Measurements from ENCODE around the gene MANF. TPM values are rescaled to one million over a fixed set of nuclear protein-coding genes. Genes with fewer than 3 reads are reported as not detected.
A peak's percentile ranks its signal among the peaks of the same experiment; 100 is the strongest.
"Not testable (repeated sequence)": the region's sequence is repeated elsewhere in the genome, so short reads cannot be mapped to it uniquely, and the experiment has no call there.

MANF gene
- total RNA-seq = 65.2 and 127 TPM in 2 replicates

DNA sequence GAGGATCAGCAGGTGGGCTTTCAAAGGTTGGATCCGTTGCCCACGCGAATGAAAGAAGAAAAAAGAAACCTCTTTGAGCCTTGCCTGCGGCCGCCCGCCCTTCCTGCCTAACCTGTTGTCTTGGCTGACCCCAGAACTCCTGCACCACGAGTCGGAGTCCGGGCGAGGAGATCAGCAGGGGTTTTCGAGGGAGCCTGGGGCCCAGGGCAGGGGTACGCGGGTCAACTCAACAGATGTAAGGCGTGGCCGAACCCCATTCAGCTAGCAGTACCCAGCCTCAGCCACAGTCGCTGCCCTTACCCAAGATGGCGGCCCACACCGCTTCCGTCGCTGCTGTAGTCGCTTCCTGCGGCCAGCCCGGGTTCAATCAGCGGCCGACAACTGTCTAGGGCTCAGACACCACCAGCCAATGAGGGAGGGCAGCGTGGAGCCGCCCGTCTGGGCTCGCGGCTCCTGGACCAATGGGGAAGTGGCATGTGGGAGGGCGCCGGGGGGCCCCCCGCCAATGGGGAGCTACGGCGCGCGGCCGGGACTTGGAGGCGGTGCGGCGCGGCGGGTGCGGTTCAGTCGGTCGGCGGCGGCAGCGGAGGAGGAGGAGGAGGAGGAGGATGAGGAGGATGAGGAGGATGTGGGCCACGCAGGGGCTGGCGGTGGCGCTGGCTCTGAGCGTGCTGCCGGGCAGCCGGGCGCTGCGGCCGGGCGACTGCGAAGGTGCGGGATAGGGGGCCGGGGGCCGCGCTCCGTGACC, at the start of gene MANF:
Gene MANF, plus strand, starts transcription at position 566 of the 748 bp plus-strand sequence. Its CDS starts 52 bp downstream, at position 618.
- DNase-seq (ENCODE audit: low read depth in 2 of 2) = peak; percentile 99

DNA sequence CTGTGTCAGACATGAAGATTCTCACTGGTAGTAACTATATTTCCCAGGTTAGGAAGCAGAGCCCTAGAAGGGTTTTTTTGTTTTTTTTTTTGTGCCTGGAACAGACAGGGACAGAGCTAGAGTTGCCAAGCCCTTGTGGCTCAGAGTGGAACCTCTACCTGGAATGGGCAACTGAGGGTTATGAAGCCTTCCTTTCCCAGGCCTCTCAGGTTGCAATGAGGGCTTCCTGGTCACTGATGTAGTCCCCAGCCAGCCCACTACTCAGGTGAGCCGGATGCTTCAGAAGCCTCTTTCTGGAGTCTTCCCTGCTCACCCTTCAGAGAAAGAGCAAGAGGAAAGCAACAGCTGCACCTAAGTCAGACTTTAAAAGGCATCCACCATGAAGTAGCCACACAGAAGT, 48.8 kb upstream of the MANF start:
- no peak for DNase-seq (ENCODE audit: low read depth in 2 of 2)

DNA sequence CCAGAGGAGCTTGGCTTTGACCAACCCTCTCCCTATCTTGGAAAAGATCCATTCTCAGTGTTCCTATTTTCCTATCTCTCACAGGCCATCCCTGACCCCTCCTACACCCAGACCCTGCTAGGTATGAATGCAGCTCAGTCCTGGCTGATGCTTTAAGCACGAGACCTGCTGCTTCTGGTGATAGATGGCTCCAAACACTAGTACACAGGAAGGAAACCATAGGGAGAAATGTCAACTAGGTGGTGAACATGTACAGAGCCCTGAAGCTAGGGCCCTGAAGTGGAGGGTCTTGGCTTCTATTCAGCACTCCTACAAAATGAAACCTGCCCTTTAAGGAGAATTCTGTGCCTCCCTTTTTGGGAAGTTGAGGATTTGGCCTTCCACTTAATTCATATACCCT, 47.4 kb upstream of the MANF start:
- no peak for DNase-seq (ENCODE audit: low read depth in 2 of 2)

DNA sequence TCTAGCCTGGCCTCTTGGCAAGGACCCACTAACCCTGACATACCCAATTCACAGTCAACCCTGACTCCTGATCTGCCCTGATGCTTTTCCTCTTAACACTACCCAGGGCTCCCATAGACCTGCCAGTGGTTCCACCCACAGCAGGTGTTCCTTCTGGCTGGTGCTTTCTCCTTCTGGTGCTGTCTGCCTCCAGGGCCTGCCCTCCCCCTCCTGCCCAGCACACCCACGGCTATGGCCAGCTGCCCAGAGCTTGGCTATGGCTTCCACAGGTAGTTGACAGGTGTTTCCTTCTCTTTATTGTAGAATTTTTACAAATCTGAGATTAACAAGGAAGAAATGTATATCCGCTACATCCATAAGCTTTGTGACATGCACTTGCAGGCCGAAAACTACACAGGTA, 46.5 kb upstream of the MANF start:
- no peak for DNase-seq (ENCODE audit: low read depth in 2 of 2)

DNA sequence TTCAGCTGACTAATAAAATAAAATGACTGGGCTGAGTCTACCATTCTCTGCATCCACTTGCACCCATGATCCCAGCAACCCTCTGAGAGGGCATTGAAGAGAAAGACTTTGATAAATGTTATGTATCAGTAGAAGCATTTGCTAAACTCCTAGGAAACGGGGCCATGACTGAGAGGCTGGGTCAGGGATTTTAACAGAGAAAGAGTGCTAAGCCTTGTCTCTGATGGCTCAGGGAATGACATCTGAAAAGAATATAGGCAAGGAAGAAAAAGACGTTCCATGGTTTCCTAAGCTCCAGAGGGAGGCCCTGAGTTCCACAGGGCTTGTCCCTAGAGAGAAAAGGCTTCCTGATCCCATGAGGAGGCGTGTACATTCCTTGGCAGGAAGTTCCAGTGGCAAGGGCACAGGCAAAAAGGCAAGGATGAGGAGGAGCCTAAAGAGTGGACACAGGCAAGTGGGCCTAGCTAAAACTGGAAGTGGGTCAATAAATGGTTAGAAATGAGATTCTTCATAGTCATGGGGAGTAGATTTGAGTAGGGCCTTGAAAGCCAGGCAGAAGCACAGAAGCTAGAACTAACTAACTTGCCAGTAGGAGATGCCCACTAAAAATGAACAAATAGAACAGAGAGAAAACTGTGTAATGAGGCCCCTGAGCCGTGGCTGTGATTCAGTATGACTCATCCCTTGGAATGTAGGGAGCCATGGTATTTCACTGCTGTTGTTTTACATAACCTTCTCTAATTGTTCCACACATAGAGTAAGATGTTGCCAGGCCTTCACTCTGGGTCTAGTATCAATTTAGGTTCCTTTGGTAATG, 44.9 kb upstream of the MANF start:
- peak; percentile 79 to 90 for DNase-seq (ENCODE audit: low read depth in 2 of 2)

DNA sequence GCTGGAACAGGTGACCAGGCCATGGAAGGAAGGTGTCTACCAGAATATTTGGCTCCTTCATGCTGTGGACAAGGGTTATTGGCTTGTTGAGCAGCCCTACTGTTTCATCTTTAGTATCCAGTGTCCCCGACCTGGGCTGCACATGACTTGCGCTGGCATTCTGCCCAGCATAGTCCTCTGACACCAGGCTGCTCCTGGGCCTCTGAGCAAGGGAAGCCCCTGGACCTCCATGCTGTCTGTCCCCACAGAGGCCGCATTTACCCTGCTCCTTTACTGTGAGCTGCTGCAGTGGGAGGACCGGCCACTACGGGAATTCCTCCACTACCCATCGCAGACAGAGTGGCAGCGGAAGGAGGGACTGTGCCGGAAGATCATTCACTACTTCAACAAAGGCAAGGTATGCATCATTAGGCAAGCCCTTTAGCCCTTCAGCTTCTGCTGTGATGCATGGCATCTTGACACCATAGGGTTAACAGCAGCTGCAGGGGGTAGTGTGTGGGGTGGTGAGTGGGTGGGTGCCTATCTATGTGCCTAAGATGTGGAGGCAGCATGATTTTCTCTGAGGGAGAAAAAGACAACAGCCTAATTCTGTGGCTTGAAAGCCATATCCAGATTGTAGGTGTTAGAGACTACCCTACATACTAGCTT, 44.0 kb upstream of the MANF start:
- DNase-seq (ENCODE audit: low read depth in 2 of 2) = peak; percentile 28 to 80

DNA sequence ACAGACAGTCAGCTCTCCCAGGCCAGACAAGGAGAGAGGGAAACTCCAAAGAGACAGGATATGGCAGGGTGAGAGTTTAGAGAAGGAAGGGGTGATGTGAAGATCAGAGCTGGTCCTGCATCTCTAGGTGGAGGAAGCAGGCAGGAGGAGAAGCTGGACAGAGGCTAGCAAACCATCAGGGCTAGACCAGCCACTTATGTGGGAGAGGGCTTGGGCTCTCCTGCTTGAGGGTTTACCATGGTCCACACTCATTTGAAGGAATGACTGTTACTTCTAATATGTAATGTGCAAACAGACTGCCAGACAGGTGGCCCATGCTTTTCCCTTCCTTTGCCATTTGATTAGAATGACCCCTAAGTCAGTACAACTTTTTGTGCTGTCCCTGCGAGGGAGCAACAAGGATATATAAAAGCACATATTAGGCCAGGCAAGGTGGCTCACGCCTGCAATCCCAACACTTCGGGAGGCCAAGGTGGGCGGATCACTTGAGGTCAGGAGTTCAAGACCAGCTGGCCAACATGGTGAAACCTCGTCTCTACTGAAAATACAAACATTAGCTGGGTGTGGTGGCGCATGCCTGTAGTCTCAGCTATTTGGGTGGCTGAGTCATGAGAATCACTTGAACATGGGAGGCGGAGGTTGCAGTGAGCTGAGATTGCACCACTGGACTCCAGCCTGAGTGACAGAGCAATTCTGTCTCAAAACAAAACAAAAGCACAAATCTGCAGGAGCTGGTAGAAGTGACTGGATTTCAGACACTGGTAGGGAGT, 41.0 kb upstream of the MANF start:
- peak in 1 of 2 donors; percentile 32 for DNase-seq (ENCODE audit: low read depth in 2 of 2)

DNA sequence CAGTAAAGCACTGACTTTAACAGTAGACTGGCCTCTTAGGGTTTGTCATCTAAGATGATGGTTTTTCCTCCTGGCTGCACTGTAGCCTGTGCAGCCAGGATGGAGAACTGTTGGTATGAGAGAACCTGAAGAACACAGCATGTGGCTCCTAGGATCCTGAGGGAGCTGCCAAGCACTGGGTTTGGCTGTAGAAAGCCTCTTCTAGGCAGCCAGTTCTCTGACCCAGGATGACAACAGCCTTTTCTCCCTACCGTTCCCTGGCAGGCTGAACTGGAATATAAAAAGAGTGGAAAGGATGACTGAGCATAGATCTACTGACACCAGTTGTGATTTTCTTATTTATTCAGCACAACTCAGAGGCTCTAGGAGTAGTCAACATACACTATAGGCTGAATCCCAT, 34.3 kb upstream of the MANF start:
- DNase-seq (ENCODE audit: low read depth in 2 of 2) = no peak

DNA sequence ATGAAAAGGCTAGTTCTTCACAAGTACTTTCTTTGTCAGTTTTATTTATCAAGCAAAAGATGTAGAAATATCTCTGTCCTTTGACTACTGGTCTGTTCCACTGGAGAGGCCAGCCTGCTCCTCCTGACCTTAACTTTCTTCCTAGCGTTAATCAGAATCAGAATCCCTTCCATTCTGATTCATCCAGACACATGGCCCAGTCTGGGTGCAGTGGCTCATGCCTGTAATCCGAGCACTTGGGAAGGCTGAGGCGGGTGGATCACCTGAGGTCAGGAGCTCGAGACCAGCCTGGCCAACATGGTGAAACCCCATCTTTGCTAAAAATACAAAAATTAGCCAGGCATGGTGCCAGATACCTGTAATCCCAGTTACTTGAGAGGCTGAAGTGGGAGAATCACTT, 32.0 kb upstream of the MANF start:
- DNase-seq (ENCODE audit: low read depth in 2 of 2) = no peak

DNA sequence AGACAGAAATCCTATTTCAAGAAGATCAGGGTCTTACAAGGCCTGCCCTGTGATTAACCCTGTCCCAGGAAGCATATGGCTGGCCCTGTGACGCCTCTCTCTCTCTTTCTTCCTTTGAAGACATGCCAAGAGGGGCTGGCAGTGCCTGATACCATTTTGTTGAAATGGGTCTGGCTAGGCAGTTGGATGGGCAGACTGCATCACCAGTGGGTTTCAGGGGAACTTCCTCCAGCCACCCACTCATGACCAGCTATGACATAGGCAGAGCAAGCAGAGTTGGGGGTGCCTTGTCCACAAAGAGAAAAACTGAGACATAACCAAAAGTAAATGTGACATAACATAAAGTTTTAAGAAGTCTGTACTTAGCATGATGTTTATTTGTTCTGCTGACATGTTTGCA, 31.4 kb upstream of the MANF start:
- DNase-seq (ENCODE audit: low read depth in 2 of 2) = no peak

DNA sequence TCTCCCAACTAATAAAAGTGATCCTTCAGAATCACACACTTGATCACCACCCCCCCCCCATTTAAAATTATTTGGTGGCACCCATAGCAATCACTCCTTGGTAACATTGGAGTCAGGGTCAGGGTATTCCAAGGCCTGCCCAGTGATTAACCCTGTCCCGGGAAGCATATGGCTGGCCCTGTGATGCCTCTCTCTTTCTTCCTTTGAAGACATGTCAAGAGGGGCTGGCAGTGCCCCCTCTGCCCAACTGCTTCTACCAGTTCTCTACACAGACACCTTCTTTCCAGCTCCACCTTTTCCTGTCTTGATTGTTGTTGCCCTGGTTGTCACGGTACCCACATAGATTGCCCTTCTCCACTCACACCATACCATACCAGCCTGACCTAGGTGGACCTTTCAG, 30.9 kb upstream of the MANF start:
- no peak for DNase-seq (ENCODE audit: low read depth in 2 of 2)

DNA sequence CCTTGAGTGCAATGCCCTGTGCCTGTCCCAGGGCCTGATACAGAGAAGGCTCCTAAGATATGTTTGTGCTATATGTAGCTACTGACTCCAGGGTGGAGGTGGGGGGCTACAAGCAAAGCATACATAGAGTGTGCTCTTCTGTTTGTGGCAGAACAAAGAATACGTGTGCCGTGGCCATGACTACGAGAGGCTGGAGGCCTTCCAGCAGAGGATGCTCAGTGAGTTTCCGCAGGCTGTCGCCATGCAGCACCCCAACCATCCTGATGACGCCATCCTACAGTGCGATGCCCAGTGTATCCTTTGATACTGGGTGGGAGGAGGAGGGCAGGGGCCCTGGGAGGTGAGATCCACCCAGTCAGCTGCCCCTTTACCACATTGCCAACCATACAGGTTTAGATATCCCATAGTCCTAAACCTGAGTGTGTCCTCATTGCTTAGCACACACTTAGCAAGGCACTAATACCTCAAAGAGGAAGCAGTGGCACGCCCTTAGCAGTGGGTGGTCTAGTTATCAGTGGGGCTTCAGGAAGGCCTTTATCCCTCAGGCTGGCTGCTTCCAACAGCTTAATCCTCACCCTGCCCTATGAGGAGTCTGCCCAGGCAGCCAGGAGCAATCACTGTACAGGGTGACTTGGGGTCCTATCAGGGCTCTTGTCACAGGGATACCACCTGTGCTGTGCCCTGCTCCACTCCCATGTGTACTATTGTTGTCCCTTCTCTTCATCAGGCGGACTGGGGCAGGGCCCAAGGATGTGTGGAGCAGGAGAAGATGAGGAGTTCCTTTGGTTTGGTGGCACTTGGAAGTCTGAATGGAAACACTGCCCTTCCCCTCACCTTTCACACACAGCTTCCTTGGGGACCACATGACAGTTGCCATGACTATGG, 30.1 kb upstream of the MANF start:
- DNase-seq (ENCODE audit: low read depth in 2 of 2) = no peak

DNA sequence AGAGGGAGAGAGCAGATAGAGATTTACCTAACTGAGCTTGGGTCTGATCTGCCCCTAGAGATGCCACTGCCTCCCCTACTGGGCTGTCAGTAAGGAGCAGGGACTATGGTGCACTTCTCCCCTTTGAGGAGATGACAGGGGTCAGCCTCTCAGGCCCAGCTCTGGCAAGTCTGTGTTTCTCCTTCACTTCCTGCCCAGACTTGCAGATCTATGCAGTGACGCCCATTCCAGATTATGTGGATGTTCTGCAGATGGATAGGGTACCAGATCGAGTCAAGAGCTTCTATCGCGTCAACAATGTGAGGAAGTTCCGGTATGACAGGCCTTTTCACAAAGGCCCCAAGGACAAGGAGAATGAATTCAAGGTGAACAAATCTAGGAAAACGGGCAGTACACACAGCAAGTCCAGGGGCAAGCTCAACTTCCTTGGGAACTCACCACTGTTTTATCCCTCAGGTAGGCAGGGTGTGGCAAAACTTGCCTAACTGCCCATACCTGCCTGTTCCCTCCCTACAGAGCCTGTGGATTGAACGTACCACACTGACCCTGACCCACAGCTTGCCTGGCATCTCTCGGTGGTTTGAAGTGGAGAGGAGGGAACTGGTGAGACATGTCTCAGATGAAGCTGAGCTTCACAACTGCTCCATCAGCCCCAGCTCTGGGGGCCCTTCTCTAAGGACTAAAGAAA, 29.1 kb upstream of the MANF start:
- no peak for DNase-seq (ENCODE audit: low read depth in 2 of 2)

DNA sequence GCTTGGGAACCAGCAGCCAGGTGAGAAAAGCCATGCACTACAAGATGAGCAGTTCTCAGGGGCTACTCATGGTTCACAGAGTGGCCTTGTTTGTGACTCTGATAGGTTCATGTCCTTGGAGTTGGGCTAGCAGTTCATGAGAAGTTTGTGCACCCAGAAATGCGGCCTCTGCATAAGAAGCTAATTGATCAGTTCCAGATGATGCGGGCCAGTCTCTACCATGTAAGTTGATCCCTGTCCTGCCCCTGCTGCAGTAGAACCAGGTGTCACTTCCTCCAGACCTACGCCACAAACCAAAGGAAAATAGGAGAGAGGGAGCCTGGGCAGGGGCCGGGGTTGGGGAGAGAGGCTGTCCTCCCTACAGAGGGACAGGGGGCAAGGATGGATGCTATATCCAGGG, 27.2 kb upstream of the MANF start:
- DNase-seq (ENCODE audit: low read depth in 2 of 2) = no peak

DNA sequence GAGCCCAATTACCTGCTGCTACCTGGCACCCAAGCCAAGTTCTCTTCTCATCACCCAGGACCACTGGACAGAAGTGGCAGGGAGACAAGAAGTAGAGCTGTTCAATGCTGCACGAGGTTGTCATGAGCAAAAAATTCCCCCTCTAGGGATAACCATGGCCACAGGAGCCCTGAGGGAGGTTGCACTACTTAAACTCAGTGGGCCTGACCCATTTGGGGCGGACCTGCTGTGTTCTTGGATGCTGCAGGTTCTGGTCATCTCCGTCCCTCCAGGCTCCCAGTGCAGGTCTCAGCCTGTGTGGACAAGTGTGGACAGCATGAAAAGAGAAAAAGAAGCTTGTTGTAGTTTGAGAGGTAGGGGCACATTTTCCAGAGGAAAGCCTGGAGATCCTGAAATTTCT, 26.1 kb upstream of the MANF start:
- DNase-seq (ENCODE audit: low read depth in 2 of 2) = no peak

DNA sequence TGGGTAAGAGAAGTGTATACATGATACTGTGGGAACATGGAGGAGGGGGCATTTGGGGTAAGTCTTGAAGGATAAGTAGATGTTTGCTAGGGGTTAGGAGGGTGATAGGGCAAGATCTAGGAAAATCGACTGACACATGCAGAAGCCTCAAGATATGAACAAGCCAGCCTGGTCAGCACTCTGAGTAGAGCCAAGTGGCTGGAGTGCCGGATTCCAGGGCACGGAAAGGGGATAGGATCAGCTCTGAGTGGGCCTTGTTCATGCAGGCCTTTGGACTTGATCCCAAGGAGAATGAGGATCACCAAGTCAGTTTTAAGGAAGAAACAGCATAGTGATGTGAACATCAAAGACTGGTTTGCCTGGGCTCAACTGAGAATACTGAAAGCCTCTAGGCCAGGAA, 24.3 kb upstream of the MANF start:
- no peak for DNase-seq (ENCODE audit: low read depth in 2 of 2)

DNA sequence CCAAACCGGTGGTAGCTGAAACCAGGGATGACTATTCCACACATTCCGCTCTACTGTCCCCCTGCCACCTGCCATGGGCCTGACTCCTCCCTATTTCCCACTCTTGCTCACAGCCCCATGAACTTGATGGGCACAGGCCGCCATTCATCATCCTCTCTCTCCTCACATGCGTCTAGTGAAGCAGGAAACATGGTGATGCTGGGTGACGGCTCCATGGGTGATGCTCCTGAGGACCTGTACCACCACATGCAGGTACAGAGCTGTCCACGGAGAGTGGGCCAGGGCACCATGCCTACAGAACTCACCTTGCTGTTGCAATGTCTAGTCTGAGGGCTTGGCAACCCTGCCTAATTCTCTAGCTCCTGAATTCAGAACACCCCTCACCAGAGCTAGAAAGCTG, 23.3 kb upstream of the MANF start:
- no peak for DNase-seq (ENCODE audit: low read depth in 2 of 2)

DNA sequence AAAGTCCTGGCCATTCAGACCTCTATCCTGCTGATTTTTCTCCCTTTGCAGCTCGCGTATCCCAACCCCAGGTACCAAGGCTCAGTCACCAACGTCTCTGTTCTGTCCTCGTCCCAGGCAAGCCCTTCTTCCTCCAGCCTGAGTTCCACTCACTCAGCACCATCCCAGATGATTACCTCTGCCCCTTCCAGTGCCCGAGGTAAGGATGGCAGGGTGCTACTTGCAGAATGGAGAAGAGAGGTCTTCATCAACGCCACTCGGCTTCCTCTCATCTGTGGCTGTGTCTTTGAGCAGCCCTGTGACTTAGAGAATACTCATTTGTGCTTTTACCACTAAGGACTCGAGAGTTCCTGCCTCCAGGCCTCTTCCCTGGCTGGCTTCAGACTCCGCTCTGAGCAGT, 22.6 kb upstream of the MANF start:
- DNase-seq (ENCODE audit: low read depth in 2 of 2) = no peak

DNA sequence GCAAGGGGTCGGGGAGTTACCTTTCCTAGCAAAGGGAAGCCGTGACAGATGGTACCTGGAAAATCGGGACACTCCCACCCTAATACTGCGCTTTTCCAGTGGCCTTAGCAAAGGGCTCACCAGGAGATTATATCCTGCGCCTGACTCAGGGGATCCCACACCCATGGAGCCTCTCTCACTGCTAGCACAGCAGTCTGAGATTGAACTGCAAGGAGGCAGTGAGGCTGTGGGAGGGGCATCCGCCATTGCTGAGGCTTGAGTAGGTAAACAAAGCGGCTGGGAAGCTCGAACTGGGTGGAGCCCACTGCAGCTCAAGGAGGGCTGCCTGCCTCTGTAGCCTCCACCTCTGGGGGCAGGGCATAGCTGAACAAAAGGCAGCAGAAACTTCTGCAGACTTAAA, 16.8 kb upstream of the MANF start:
- DNase-seq (ENCODE audit: low read depth in 2 of 2) = not testable (repeated sequence)

DNA sequence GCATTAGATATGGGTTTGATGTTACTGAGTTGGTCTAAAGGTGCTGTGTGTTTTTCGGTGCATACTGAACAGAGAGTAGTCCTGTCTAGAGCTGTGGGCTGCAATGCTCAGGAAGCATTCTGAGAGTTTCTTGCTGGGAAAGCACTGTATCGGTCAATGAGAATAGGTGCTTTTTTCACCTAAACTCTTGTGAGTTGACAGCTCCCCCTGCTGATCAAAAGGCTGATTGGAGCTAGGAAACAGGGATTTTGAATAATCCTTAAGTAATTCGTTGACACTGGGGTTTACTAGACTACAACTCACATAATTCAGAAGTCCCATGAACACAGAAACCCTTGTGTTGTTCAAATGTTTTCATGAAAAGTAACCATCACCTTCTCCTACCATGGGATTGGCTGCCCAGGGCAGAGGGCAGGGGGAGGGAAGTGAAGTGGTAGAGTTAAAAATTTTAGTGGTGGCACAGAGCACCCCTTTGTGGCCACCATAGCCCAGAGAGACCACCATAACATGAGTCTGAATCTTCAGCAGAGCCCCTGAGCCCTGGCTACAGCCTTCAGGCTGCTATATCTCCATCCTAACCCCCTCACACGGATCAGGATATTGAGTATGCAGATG, 13.0 kb upstream of the MANF start:
- DNase-seq (ENCODE audit: low read depth in 2 of 2) = peak; percentile 78 to 83
